Fibroblast of mammary gland (primary cell): ENCODE data around the gene WNT9A.
A peak's percentile ranks its signal among the peaks of the same experiment; 100 is the strongest.

Experiments
- DNase-seq: peaks from one replicate; pipeline ENCODE4 v3.0.0-alpha.2; 2010; ENCODE audit warnings: low read depth
- H3K4me3 ChIP-seq: 2 replicates; pipeline ENCODE4 v1.5.1; 2011; ENCODE audit warnings: low read depth, mild to moderate bottlenecking, low read length, moderate library complexity; ENCODE audit not compliant: control insufficient read depth
- CTCF ChIP-seq: conservative IDR thresholded peaks from 2 replicates; pipeline ENCODE4 v1.5.1; 2011; ENCODE audit warnings: low read depth, low read length, inconsistent platforms; ENCODE audit not compliant: control insufficient read depth, insufficient read depth

The WNT9A gene

GRCh38 chr1:227949954-227950734 lies 2.4 kb upstream of the WNT9A start:
- H3K4me3 ChIP-seq: no peak overlapping the region
- DNase-seq: no peak
- TF ChIP-seq CTCF: no peak

- no peak for DNase-seq
- no peak for TF ChIP-seq CTCF
- no peak overlapping the region for H3K4me3 ChIP-seq
Measured at GRCh38 chr1:227949341-227949921, 1.7 kb upstream of the WNT9A start.

GRCh38 chr1:227948493-227949260 lies 945 bp upstream of the WNT9A start:
- H3K4me3 ChIP-seq: peak overlapping the region; percentile 30
- TF ChIP-seq CTCF: no peak
- DNase-seq: no peak

GRCh38 chr1:227947386-227947675 lies 401 bp downstream of the WNT9A start:
- peak; percentile 7 for DNase-seq
- TF ChIP-seq CTCF: no peak

GRCh38 chr1:227946624-227947385 lies 927 bp downstream of the WNT9A start:
- no peak for TF ChIP-seq CTCF
- peak overlapping the region; percentile 42 for H3K4me3 ChIP-seq
- DNase-seq: peak; percentile 54

More at GRCh38 chr1:227947386-227947675, 401 bp downstream of the WNT9A start:
- H3K4me3 ChIP-seq: peak overlapping the region; percentile 42

- peak overlapping the region; percentile 19 for H3K4me3 ChIP-seq
- DNase-seq: peak; percentile 81
- no peak for TF ChIP-seq CTCF
Measured at GRCh38 chr1:227945891-227946623, 1.7 kb downstream of the WNT9A start.
